Activated CD8-positive, alpha-beta memory T cell treated with anti-CD3 and anti-CD28 coated beads for 4 hours (primary cell): ENCODE data around the gene MFAP1.
"Not testable (repeated sequence)": the region's sequence is repeated elsewhere in the genome, so short reads cannot be mapped to it uniquely, and the experiment has no call there.

ENCODE experiments used
- DNase-seq, 2 donors: peaks; one replicate each; pipeline ENCODE4 v3.0.0-alpha.2; 2020; ENCODE audit warnings: low read depth in 2 of 2

MFAP1 gene

GRCh38 chr15:43824302-43825246, at the start of gene MFAP1:
TSS of gene MFAP1 (minus strand) at chr15:43824690. CDS start at chr15:43824569, 121 bp downstream.
- DNase-seq = peak; percentile 78 to 91

- no peak for DNase-seq
Observed at GRCh38 chr15:43873651-43874050, 49.2 kb upstream of the MFAP1 start.

- no peak for DNase-seq
Observed at GRCh38 chr15:43872416-43873020, 48.0 kb upstream of the MFAP1 start.

GRCh38 chr15:43871835-43872234, 47.3 kb upstream of the MFAP1 start:
- DNase-seq = no peak

GRCh38 chr15:43868406-43868805, 43.9 kb upstream of the MFAP1 start:
- no peak for DNase-seq

GRCh38 chr15:43867096-43867495, 42.6 kb upstream of the MFAP1 start:
- DNase-seq = no peak

GRCh38 chr15:43866636-43867035, 42.1 kb upstream of the MFAP1 start:
- not testable (repeated sequence) for DNase-seq

- DNase-seq = no peak
Observed at GRCh38 chr15:43859546-43859945, 35.1 kb upstream of the MFAP1 start.

- DNase-seq = no peak
Observed at GRCh38 chr15:43854801-43855200, 30.3 kb upstream of the MFAP1 start.

- no peak for DNase-seq
Observed at GRCh38 chr15:43852607-43853006, 28.1 kb upstream of the MFAP1 start.

GRCh38 chr15:43851251-43851650, 26.8 kb upstream of the MFAP1 start:
- DNase-seq = no peak

GRCh38 chr15:43845421-43845820, 20.9 kb upstream of the MFAP1 start:
- DNase-seq = no peak

- DNase-seq = not testable (repeated sequence)
Observed at GRCh38 chr15:43832485-43832884, 8.0 kb upstream of the MFAP1 start.

- DNase-seq = not testable (repeated sequence)
Observed at GRCh38 chr15:43831519-43832052, 7.1 kb upstream of the MFAP1 start.

- DNase-seq = not testable (repeated sequence)
Observed at GRCh38 chr15:43830691-43831275, 6.3 kb upstream of the MFAP1 start.

GRCh38 chr15:43829951-43830540, 5.6 kb upstream of the MFAP1 start:
- DNase-seq = not testable (repeated sequence)

- DNase-seq = no peak
Observed at GRCh38 chr15:43828061-43828657, 3.7 kb upstream of the MFAP1 start.

- DNase-seq = peak; percentile 39 to 47
Observed at GRCh38 chr15:43826508-43827341, 2.2 kb upstream of the MFAP1 start, which contains the start of gene WDR76. TSS of gene WDR76 (plus strand) at chr15:43827002. CDS start at chr15:43827033, 31 bp downstream.

GRCh38 chr15:43826029-43826507, 1.6 kb upstream of the MFAP1 start:
- DNase-seq = no peak

- DNase-seq = not testable (repeated sequence)
Observed at GRCh38 chr15:43825305-43825704, 815 bp upstream of the MFAP1 start.
